NT2/D1 (cell line): ENCODE results near the gene BIRC6.

Source experiments
- DNase-seq: peaks from one replicate; pipeline ENCODE4 v3.0.0-alpha.2; 2011; ENCODE audit warnings: low read depth, low spot score
- H3K27me3 ChIP-seq: 2 replicates; pipeline ENCODE4 v1.6.0; 2011; ENCODE audit warnings: mild to moderate bottlenecking; ENCODE audit not compliant: insufficient read length, insufficient read depth
- H3K36me3 ChIP-seq: 2 replicates; pipeline ENCODE4 v1.6.1; 2011; ENCODE audit warnings: mild to moderate bottlenecking, low read length, mixed read lengths; ENCODE audit not compliant: insufficient read depth, insufficient read length
- H3K4me1 ChIP-seq: 2 replicates; pipeline ENCODE4 v1.5.1; 2011; ENCODE audit not compliant: insufficient read depth, insufficient read length
- H3K4me3 ChIP-seq: 2 replicates; pipeline ENCODE4 v1.5.1; 2011; ENCODE audit warnings: low read depth; ENCODE audit not compliant: insufficient read length
- H3K9ac ChIP-seq: 2 replicates; pipeline ENCODE4 v1.6.0; 2011; ENCODE audit warnings: low read depth; ENCODE audit not compliant: insufficient read length
- H3K9me3 ChIP-seq: 2 replicates; pipeline ENCODE4 v1.5.1; 2011; ENCODE audit warnings: mild to moderate bottlenecking, low read length; ENCODE audit not compliant: insufficient read depth
- SUZ12 ChIP-seq: IDR thresholded peaks from 2 replicates; pipeline ENCODE4 v1.6.1; 2011; ENCODE audit not compliant: insufficient read length, insufficient read depth; ENCODE audit errors: extremely low read depth
- YY1 ChIP-seq: IDR thresholded peaks from 2 replicates; pipeline ENCODE4 v1.6.1; 2011; ENCODE audit not compliant: insufficient read length, insufficient read depth
- ZNF274 ChIP-seq: IDR thresholded peaks from 2 replicates; pipeline ENCODE4 v1.6.1; 2011; ENCODE audit warnings: mild to moderate bottlenecking, low read depth, low read length

BIRC6 gene

DNA sequence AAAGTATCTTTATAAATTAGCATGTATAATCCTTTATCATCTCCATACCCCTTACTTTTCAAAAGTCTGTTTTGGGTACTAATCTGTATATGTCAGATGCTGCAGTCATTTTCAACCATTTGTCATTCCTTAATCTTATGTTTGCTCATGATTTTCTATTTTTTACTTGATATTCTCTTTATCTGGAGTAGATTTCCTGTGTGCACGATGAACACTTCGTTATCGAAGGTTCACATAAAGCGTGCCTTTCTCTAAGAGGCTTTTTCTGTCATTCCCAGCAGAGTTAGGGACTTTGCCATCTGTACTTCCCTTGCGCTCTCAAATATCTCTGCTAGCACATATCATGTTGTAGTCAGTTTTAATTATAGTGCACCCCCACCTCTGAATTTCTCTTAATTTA is 123.2 kb downstream of the BIRC6 start:
- Histone ChIP-seq H3K9me3 (no peaks in the 10 kb centered on the region), H3K4me1 (no peaks in the 10 kb centered on the region), H3K36me3 (peaks cover 46% of the 10 kb centered on the region), H3K9ac (no peak overlapping the region), H3K27me3 (no peaks in the 10 kb centered on the region), H3K4me3 (no peak overlapping the region)
- no peak for TF ChIP-seq ZNF274
- no peak for DNase-seq

DNA sequence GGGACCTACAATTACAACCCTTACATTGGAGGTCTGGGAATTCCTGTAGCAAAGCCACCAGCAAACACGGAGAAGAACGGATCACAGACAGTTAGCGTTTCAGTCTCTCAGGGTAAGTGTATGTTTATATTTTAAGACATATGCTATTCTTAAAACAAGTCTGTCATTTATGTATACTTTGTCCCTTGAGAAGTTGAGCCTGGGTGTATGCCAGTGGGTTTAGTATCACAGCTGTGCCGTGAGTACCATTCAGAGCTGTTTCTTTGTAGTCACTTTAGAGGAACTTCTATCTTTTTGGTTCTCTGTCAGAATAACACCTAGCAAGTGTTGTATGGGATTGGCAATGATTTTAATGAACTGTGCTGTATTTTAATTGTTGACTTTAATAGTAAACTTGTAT is 125.6 kb downstream of the BIRC6 start:
- H3K9ac ChIP-seq: no peak overlapping the region
- TF ChIP-seq SUZ12 (no peak), YY1 (no peak), ZNF274 (no peak)
- no peak for DNase-seq
- H3K9me3 ChIP-seq: no peaks in the 10 kb centered on the region
- H3K4me1 ChIP-seq: no peaks in the 10 kb centered on the region
- no peak overlapping the region for H3K4me3 ChIP-seq
- H3K27me3 ChIP-seq: no peaks in the 10 kb centered on the region
- H3K36me3 ChIP-seq: peaks cover 59% of the 10 kb centered on the region

DNA sequence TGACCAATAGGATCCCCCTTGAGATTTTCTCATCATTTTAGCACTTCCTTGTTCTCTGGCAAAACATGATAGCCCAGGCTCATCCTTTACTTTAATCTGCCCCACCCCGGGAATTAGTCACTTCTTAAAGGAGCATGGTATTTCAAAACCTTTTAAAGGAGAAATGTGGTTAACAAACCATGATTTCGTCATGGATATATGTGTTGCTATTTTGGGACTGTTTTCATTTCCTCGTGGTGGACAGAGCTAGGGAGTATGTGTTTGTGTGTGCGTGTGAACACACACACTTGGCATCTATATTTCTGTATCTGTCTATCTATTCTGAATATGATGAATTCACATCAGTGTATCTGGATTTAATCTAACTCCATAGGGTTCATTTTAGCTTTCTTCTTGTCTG is 128.1 kb downstream of the BIRC6 start:
- Histone ChIP-seq H3K9ac (no peak overlapping the region), H3K9me3 (no peaks in the 10 kb centered on the region), H3K27me3 (no peaks in the 10 kb centered on the region), H3K36me3 (peaks cover 70% of the 10 kb centered on the region), H3K4me1 (no peaks in the 10 kb centered on the region), H3K4me3 (no peak overlapping the region)
- no peak for DNase-seq
- TF ChIP-seq SUZ12 (no peak), ZNF274 (no peak), YY1 (no peak)

DNA sequence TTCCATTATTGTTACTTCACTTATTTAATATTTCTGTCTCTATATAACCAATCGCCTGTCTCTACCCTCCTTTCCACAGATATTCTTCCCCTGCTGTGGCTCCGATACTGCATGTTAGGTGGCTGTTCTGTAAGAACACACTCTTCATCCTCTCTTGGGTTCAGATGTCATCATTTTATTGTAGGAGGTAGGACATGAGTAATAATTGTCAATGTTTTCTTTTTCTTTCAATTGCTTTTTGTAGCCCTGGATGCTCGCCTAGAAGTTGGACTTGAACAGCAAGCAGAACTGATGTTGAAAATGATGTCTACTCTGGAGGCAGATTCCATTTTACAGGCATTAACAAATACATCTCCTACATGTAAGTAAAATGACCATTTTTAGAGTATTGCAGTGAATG is 128.6 kb downstream of the BIRC6 start:
- Histone ChIP-seq H3K4me1 (no peaks in the 10 kb centered on the region), H3K9ac (no peak overlapping the region), H3K9me3 (no peaks in the 10 kb centered on the region), H3K27me3 (no peaks in the 10 kb centered on the region), H3K36me3 (peaks cover 72% of the 10 kb centered on the region), H3K4me3 (no peak overlapping the region)
- no peak for TF ChIP-seq ZNF274
- TF ChIP-seq YY1: no peak
- TF ChIP-seq SUZ12: no peak
- no peak for DNase-seq

GRCh38 chr2:32489061-32489460 is 132.2 kb downstream of the BIRC6 start:
- H3K27me3 ChIP-seq: no peaks in the 10 kb centered on the region
- H3K9me3 ChIP-seq: no peaks in the 10 kb centered on the region
- no peaks in the 10 kb centered on the region for H3K4me1 ChIP-seq
- H3K4me3 ChIP-seq: no peak overlapping the region
- H3K36me3 ChIP-seq: peaks cover 55% of the 10 kb centered on the region
- H3K9ac ChIP-seq: no peak overlapping the region
- no peak for DNase-seq
- TF ChIP-seq ZNF274 (no peak), YY1 (no peak), SUZ12 (no peak)

DNA sequence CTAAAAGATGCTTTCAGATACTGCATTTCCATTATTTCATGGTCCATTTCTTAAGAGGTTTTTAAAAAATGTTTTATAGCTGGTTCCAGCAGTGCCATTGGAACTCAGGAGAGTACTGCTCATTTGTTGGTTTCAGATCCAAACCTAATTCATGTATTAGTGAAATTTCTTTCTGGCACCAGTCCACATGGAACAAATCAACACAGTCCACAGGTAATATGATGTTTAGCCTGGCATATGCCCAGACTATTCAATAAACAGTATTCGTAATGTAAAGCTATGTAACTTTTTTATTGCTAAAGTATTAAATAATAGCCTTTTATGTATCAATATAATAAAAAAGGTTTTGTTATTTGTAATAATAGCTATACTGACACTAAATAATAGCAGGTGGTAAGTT is 134.5 kb downstream of the BIRC6 start:
- H3K36me3 ChIP-seq: peaks cover 36% of the 10 kb centered on the region
- no peaks in the 10 kb centered on the region for H3K27me3 ChIP-seq
- no peak overlapping the region for H3K9ac ChIP-seq
- H3K9me3 ChIP-seq: no peaks in the 10 kb centered on the region
- no peak for DNase-seq
- TF ChIP-seq YY1 (no peak), SUZ12 (no peak), ZNF274 (no peak)
- H3K4me3 ChIP-seq: no peak overlapping the region
- H3K4me1 ChIP-seq: peaks cover 2% of the 10 kb centered on the region

DNA sequence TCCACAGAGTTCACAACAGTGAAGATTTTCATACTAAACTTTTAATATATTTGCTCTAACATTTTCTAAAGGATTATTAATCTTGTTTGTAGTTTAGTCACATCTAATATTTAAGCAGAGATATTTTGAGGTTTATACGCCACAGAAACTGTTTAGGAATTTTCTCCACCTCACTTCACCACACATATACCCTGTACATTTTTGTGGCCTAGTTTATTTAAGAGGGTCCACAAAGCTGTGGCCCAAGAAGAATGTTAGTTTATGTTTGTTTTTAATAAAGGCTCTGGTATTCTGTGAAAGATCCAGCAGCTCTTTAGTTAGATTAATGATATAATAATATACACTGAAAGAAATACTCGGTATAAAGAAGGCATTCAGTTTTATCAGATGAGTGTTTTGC is 138.3 kb downstream of the BIRC6 start:
- TF ChIP-seq YY1: no peak
- H3K4me3 ChIP-seq: no peak overlapping the region

GRCh38 chr2:32496662-32497061 is 139.8 kb downstream of the BIRC6 start:
- H3K4me3 ChIP-seq: no peak overlapping the region
- H3K4me1 ChIP-seq: peaks cover 2% of the 10 kb centered on the region
- no peak for TF ChIP-seq ZNF274
- no peaks in the 10 kb centered on the region for H3K9me3 ChIP-seq
- no peak for DNase-seq
- no peak overlapping the region for H3K9ac ChIP-seq
- peaks cover 22% of the 10 kb centered on the region for H3K36me3 ChIP-seq
- H3K27me3 ChIP-seq: no peaks in the 10 kb centered on the region

More for the DNA sequence above, 138.3 kb downstream of the BIRC6 start:
- peaks cover 2% of the 10 kb centered on the region for H3K4me1 ChIP-seq
- peaks cover 22% of the 10 kb centered on the region for H3K36me3 ChIP-seq
- H3K27me3 ChIP-seq: no peaks in the 10 kb centered on the region
- DNase-seq: no peak
- no peak overlapping the region for H3K9ac ChIP-seq
- H3K9me3 ChIP-seq: no peaks in the 10 kb centered on the region
